H9 (cell line): ENCODE results near the gene DYNLRB1. TPM values are rescaled to one million over a fixed set of nuclear protein-coding genes. Genes with fewer than 3 reads are reported as not detected.

Experiments used
- DNase-seq: peaks from one replicate; pipeline ENCODE4 v3.0.0-alpha.2; 2017
- H2AFZ ChIP-seq: one replicate; pipeline ENCODE4 v1.6.1; 2013; ENCODE audit warnings: mild to moderate bottlenecking, low read length, control low read depth, moderate library complexity
- H2AK5ac ChIP-seq: 2 replicates; pipeline ENCODE4 v1.6.1; 2013; ENCODE audit warnings: low read length, control low read depth, mixed read lengths; ENCODE audit not compliant: insufficient read length
- H2BK120ac ChIP-seq: one replicate; pipeline ENCODE4 v1.6.1; 2013; ENCODE audit warnings: low read depth, mild to moderate bottlenecking, low read length, control low read depth, inconsistent platforms; ENCODE audit not compliant: poor library complexity, severe bottlenecking
- H2BK12ac ChIP-seq: 2 replicates; pipeline ENCODE4 v1.6.1; 2013; ENCODE audit warnings: low read length, control low read depth, mixed read lengths, low read depth; ENCODE audit not compliant: insufficient read length
- H2BK15ac ChIP-seq: 2 replicates; pipeline ENCODE4 v1.6.1; 2013; ENCODE audit warnings: low read depth, low read length, control low read depth
- H2BK20ac ChIP-seq: one replicate; pipeline ENCODE4 v1.6.1; 2013; ENCODE audit warnings: low read depth, mild to moderate bottlenecking, low read length, control low read depth, inconsistent platforms; ENCODE audit not compliant: poor library complexity, severe bottlenecking
- H2BK5ac ChIP-seq: 2 replicates; pipeline ENCODE4 v1.6.1; 2013; ENCODE audit warnings: low read length, control low read depth, mixed read lengths; ENCODE audit not compliant: insufficient read length
- H3K14ac ChIP-seq: 2 replicates; pipeline ENCODE4 v1.6.1; 2013; ENCODE audit warnings: low read length, control low read depth; ENCODE audit not compliant: insufficient read depth
- H3K18ac ChIP-seq: 2 replicates; pipeline ENCODE4 v1.6.1; 2013; ENCODE audit warnings: low read depth, mild to moderate bottlenecking, mixed read lengths, low read length, control low read depth; ENCODE audit not compliant: insufficient read length
- H3K23ac ChIP-seq: 2 replicates; pipeline ENCODE4 v1.6.1; 2013; ENCODE audit warnings: low read length, control low read depth, mixed read lengths, low read depth; ENCODE audit not compliant: insufficient read length
- H3K23me2 ChIP-seq: 2 replicates; pipeline ENCODE4 v1.6.1; 2013; ENCODE audit warnings: low read depth, mild to moderate bottlenecking, mixed read lengths, low read length, control low read depth; ENCODE audit not compliant: insufficient read length, poor library complexity, severe bottlenecking
- H3K27ac ChIP-seq: 2 replicates; pipeline ENCODE4 v1.5.1; 2013; ENCODE audit warnings: low read length, control low read depth, mixed read lengths, low read depth; ENCODE audit not compliant: insufficient read length
- H3K27me3 ChIP-seq: 2 replicates; pipeline ENCODE4 v1.6.1; 2013; ENCODE audit warnings: low read length, control low read depth, inconsistent platforms; ENCODE audit not compliant: insufficient read depth
- H3K4ac ChIP-seq: 2 replicates; pipeline ENCODE4 v1.6.1; 2013; ENCODE audit warnings: low read depth, mild to moderate bottlenecking, control low read depth, inconsistent platforms, low read length, moderate library complexity
- H3K4me1 ChIP-seq: 2 replicates; pipeline ENCODE4 v1.6.1; 2013; ENCODE audit warnings: low read length, control low read depth, inconsistent platforms; ENCODE audit not compliant: insufficient read depth
- H3K4me2 ChIP-seq: 2 replicates; pipeline ENCODE4 v1.6.1; 2013; ENCODE audit warnings: low read length, control low read depth, mixed read lengths; ENCODE audit not compliant: insufficient read length, insufficient read depth
- H3K56ac ChIP-seq: 2 replicates; pipeline ENCODE4 v1.6.1; 2013; ENCODE audit warnings: low read depth, mild to moderate bottlenecking, mixed read lengths, low read length, control low read depth; ENCODE audit not compliant: insufficient read length
- H3K79me1 ChIP-seq: 2 replicates; pipeline ENCODE4 v1.6.1; 2013; ENCODE audit warnings: low read depth, mild to moderate bottlenecking, moderate library complexity, low read length, control low read depth, inconsistent platforms; ENCODE audit not compliant: insufficient read depth, poor library complexity, severe bottlenecking
- H3K79me2 ChIP-seq: 2 replicates; pipeline ENCODE4 v1.6.1; 2013; ENCODE audit warnings: low read length, control low read depth, inconsistent platforms; ENCODE audit not compliant: insufficient read depth
- H3K9ac ChIP-seq: 2 replicates; pipeline ENCODE4 v1.6.1; 2013; ENCODE audit warnings: low read length, control low read depth, mixed read lengths; ENCODE audit not compliant: insufficient read length; ENCODE audit errors: extremely low read depth
- H3K9me3 ChIP-seq: one replicate; pipeline ENCODE4 v1.6.1; 2013; ENCODE audit warnings: low read depth, low read length, inconsistent platforms; ENCODE audit not compliant: control insufficient read depth
- H3T11ph ChIP-seq: one replicate; pipeline ENCODE4 v1.6.1; 2013; ENCODE audit warnings: mild to moderate bottlenecking, low read length, control low read depth, inconsistent platforms
- H4K20me1 ChIP-seq: one replicate; pipeline ENCODE4 v1.6.1; 2013; ENCODE audit not compliant: control insufficient read depth, insufficient read length, insufficient read depth
- H4K5ac ChIP-seq: 2 replicates; pipeline ENCODE4 v1.6.1; 2013; ENCODE audit warnings: low read depth, mild to moderate bottlenecking, mixed read lengths, low read length, control low read depth; ENCODE audit not compliant: insufficient read length
- H4K8ac ChIP-seq: replicated peaks from 2 replicates; pipeline ENCODE4 v1.6.1; 2013; ENCODE audit warnings: low read length, control low read depth, mixed read lengths, low read depth; ENCODE audit not compliant: insufficient read length
- H4K91ac ChIP-seq: 2 replicates; pipeline ENCODE4 v1.6.1; 2013; ENCODE audit warnings: low read depth, mild to moderate bottlenecking, moderate library complexity, mixed read lengths, low read length, control low read depth; ENCODE audit not compliant: insufficient read length
- H3K27ac Mint-ChIP-seq, 3 experiments: 2 replicates in 2 of 3; 3 replicates in 1 of 3; pipeline ENCODE4 v1.8.0; 2020 to 2021; ENCODE audit warnings: mixed read lengths in 3 of 3, mild to moderate bottlenecking in 1 of 3, moderate library complexity in 1 of 3
- H3K27me3 Mint-ChIP-seq: 2 replicates; pipeline ENCODE4 v1.8.0; 2021; ENCODE audit warnings: low read depth, mild to moderate bottlenecking, moderate library complexity, mixed read lengths
- H3K36me3 Mint-ChIP-seq, 3 experiments: 2 replicates in 2 of 3; 3 replicates in 1 of 3; pipeline ENCODE4 v1.8.0; 2020 to 2021; ENCODE audit warnings: low read depth in 3 of 3, mixed read lengths in 3 of 3; ENCODE audit not compliant: insufficient read depth in 1 of 3
- H3K4me1 Mint-ChIP-seq, 2 experiments: 2 replicates each; pipeline ENCODE4 v1.8.0; 2020; ENCODE audit warnings: mixed read lengths in 2 of 2
- H3K4me3 Mint-ChIP-seq, 2 experiments: 2 replicates in 1 of 2; 3 replicates in 1 of 2; pipeline ENCODE4 v1.8.0; 2020 to 2021; ENCODE audit warnings: mild to moderate bottlenecking in 2 of 2, mixed read lengths in 2 of 2, moderate library complexity in 1 of 2
- H3K9me3 Mint-ChIP-seq, 2 experiments: 2 replicates in 1 of 2; 3 replicates in 1 of 2; pipeline ENCODE4 v1.8.0; 2020; ENCODE audit warnings: mild to moderate bottlenecking in 2 of 2, mixed read lengths in 2 of 2, moderate library complexity in 1 of 2
- WGBS: extraction: QIAGEN DNeasy Blood & Tissue Kit; methylation state at CpG from one replicate; pipeline ENCODE4 v1.1.7; 2013; ENCODE audit warnings: missing lambda C conversion rate, low lambda C conversion rate, mixed read lengths; ENCODE audit not compliant: insufficient read length; ENCODE audit errors: extremely low coverage; 5-methylcytosine and 5-hydroxymethylcytosine counted together
- total RNA-seq: library from RNA; stranded (reverse); gene quantifications from 2 replicates; pipeline ENCODE4 v1.2.1, GENCODE V29; 2021
- TF ChIP-seq, protein P1 (sequence below): fragments of 200-600 bp; sonication (generic); conservative IDR thresholded peaks from 3 replicates; pipeline ENCODE4 v1.8.0; 2021; ENCODE audit warnings: antibody characterized with exemption, mild to moderate bottlenecking

The DYNLRB1 gene
- total RNA-seq, 1 experiment from 2014 or later, result 200 TPM

DNA sequence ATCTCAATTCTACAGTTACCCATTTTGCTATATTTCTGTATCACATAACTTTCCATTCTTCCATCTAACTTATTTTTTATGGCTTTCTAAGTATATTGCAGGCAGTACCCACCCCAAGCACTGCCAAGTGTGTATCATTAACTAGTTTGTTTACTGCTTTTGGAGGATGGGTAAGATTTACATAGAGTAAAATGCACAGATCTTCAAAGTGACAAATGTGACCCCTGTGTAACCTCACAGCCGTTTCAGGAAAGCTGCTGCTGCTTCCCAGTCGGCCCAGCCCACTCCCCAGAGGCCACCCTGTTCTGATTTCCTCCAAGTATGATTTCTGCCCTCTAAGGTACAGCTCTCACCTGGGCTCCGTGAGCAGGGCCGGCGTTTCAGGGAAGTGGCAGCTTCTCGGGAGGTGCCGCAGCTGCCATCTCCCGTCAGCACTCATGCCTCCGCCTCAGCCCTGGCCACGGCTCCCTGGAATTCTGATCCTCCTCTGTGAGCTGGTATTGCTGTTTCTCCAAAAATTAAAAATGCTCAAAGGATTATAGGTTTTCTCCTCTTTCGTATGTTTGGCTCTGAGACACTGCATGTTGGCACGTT is 27.3 kb downstream of the DYNLRB1 start:
- no peak overlapping the region for H3K56ac ChIP-seq
- H4K91ac ChIP-seq, result no peak overlapping the region
- no CpG with 5 or more reads among the region's 12 CpGs for WGBS
- H3K9ac ChIP-seq, result no peak overlapping the region
- Mint-ChIP-seq H3K4me1 (peaks cover 21 to 24% of the 10 kb centered on the region in 2 experiments), H3K27me3 (peaks cover 13% of the 10 kb centered on the region), H3K4me3 (no peak overlapping the region), H3K36me3 (peaks cover 12 to 31% (median 23%) of the 10 kb centered on the region in 3 experiments; a peak in 6 of 7 replicates), H3K27ac (no peak overlapping the region), H3K9me3 (peaks cover 0 to 1% of the 10 kb centered on the region in 2 experiments; a peak in 1 of 5 replicates)
- DNase-seq, result no peak
- no peaks in the 10 kb centered on the region for H3K9me3 ChIP-seq
- H2AK5ac ChIP-seq, result no peak overlapping the region
- H2BK120ac ChIP-seq, result no peak overlapping the region
- H2BK12ac ChIP-seq, result no peak overlapping the region
- no peaks in the 10 kb centered on the region for H4K20me1 ChIP-seq
- H3K23ac ChIP-seq, result no peak overlapping the region
- no peak overlapping the region for H2AFZ ChIP-seq
- no peak overlapping the region for H3K4ac ChIP-seq
- no peak overlapping the region for H4K5ac ChIP-seq
- H3K27me3 ChIP-seq, result no peaks in the 10 kb centered on the region; the same call in 1 of the 2 replicates
- TF ChIP-seq, protein P1, sequence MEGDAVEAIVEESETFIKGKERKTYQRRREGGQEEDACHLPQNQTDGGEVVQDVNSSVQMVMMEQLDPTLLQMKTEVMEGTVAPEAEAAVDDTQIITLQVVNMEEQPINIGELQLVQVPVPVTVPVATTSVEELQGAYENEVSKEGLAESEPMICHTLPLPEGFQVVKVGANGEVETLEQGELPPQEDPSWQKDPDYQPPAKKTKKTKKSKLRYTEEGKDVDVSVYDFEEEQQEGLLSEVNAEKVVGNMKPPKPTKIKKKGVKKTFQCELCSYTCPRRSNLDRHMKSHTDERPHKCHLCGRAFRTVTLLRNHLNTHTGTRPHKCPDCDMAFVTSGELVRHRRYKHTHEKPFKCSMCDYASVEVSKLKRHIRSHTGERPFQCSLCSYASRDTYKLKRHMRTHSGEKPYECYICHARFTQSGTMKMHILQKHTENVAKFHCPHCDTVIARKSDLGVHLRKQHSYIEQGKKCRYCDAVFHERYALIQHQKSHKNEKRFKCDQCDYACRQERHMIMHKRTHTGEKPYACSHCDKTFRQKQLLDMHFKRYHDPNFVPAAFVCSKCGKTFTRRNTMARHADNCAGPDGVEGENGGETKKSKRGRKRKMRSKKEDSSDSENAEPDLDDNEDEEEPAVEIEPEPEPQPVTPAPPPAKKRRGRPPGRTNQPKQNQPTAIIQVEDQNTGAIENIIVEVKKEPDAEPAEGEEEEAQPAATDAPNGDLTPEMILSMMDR, result no peak
- H4K8ac ChIP-seq, result no peak overlapping the region
- no peak overlapping the region for H3K14ac ChIP-seq
- no peak overlapping the region for H3T11ph ChIP-seq
- H3K18ac ChIP-seq, result no peak overlapping the region
- no peak overlapping the region for H2BK20ac ChIP-seq
- H2BK15ac ChIP-seq, result no peak overlapping the region
- no peaks in the 10 kb centered on the region for H3K4me1 ChIP-seq
- H3K79me2 ChIP-seq, result no peaks in the 10 kb centered on the region
- peaks cover 3% of the 10 kb centered on the region for H3K23me2 ChIP-seq
- no peaks in the 10 kb centered on the region for H3K79me1 ChIP-seq
- H2BK5ac ChIP-seq, result no peak overlapping the region
- H3K27ac ChIP-seq, result no peak overlapping the region
- no peak overlapping the region for H3K4me2 ChIP-seq
